T-helper 2 cell treated with Interferon-gamma antibody and Interleukin-4, amounts not matched to agents 5 μg/mL and 100 μg/mL, for 36 hours (primary cell): Measurements from ENCODE around the gene RERE.

Source experiments
- DNase-seq: peaks from one replicate; pipeline ENCODE4 v3.0.0; 2021; ENCODE audit warnings: low spot score
- H3K27ac Mint-ChIP-seq: one replicate; pipeline ENCODE4 v1.8.0; 2021; ENCODE audit warnings: mild to moderate bottlenecking, mixed read lengths
- H3K27me3 Mint-ChIP-seq: one replicate; pipeline ENCODE4 v1.8.0; 2021; ENCODE audit warnings: low read depth, mixed read lengths
- H3K36me3 Mint-ChIP-seq: one replicate; pipeline ENCODE4 v1.8.0; 2021; ENCODE audit warnings: low read depth, mixed read lengths
- H3K4me1 Mint-ChIP-seq: one replicate; pipeline ENCODE4 v1.8.0; 2021; ENCODE audit warnings: low read depth, mixed read lengths
- H3K4me3 Mint-ChIP-seq: one replicate; pipeline ENCODE4 v1.8.0; 2022; ENCODE audit warnings: mild to moderate bottlenecking, moderate library complexity, mixed read lengths
- H3K9me3 Mint-ChIP-seq: one replicate; pipeline ENCODE4 v1.8.0; 2021; ENCODE audit warnings: mixed read lengths

RERE gene

DNA sequence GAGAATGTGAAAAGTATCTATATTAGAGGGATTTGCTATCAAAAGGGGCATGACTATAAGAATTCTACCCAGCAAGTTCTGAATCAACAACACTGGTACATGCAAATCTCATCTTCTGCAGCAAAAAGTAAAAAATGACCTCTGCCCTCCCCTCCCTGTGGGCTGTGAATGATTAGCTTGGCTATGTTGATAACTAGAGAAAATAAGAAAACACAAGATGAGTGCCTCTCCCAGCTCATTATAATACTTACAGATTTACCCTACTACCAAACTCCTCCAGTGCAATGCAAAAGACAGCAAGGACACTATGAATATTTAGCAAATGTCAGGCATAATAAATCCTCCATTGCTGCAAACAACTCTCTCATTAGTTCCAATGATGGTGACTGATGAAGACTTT, 397.1 kb downstream of the RERE start:
- DNase-seq = no peak

GRCh38 chr1:8419861-8420260, 397.6 kb downstream of the RERE start:
- H3K36me3 Mint-ChIP-seq = peaks cover 31% of the 10 kb centered on the region
- no peak overlapping the region for H3K4me3 Mint-ChIP-seq
- H3K27ac Mint-ChIP-seq = no peak overlapping the region
- H3K9me3 Mint-ChIP-seq = no peaks in the 10 kb centered on the region
- peaks cover 27% of the 10 kb centered on the region for H3K4me1 Mint-ChIP-seq
- DNase-seq = no peak
- no peaks in the 10 kb centered on the region for H3K27me3 Mint-ChIP-seq

More for the DNA sequence above, 397.1 kb downstream of the RERE start:
- H3K9me3 Mint-ChIP-seq = no peaks in the 10 kb centered on the region
- H3K4me3 Mint-ChIP-seq = no peak overlapping the region
- no peak overlapping the region for H3K27ac Mint-ChIP-seq
- no peaks in the 10 kb centered on the region for H3K27me3 Mint-ChIP-seq
- H3K36me3 Mint-ChIP-seq = peaks cover 31% of the 10 kb centered on the region
- peaks cover 31% of the 10 kb centered on the region for H3K4me1 Mint-ChIP-seq

DNA sequence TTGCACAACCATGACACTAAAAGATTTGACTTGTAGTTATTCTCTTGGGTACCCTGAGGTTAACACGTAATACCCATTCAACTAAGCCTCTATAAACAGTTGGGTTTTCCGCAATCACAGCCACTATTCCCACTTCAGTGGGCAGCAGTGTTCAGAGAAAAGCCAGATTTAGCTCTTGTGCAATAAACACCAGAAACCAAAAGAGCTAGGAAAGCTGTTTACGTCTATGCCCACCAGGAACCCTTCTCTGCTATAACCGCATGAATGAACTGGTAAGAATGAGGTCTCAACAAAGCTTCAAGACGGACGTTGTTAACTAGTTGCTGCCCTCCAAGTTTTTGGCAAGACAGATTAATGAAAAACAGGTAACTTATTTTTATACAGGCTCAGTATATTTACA, 398.3 kb downstream of the RERE start:
- Mint-ChIP-seq H3K9me3 (no peaks in the 10 kb centered on the region), H3K4me3 (no peak overlapping the region), H3K27me3 (no peaks in the 10 kb centered on the region), H3K27ac (no peak overlapping the region), H3K4me1 (peaks cover 20% of the 10 kb centered on the region), H3K36me3 (peaks cover 26% of the 10 kb centered on the region)
- no peak for DNase-seq

DNA sequence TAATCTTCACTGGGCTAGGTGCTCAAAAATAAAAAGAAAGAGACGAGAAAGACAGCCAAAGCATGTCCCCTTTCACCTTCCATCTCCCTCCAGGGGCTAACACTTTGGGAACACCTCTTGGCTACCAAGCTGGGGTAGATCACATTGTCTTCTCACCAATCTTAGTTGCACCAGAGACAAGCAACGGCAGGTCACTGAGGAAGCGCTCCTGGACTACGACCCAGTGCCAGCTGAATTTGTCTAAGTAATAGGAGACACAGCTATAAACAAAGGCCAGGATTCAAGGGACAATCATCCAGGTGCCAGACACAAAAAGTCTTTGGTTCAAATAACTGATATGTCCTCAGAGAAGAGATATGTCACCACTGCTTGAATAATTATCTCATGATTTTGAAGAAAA, 399.1 kb downstream of the RERE start:
- no peak overlapping the region for H3K4me3 Mint-ChIP-seq
- DNase-seq = no peak

DNA sequence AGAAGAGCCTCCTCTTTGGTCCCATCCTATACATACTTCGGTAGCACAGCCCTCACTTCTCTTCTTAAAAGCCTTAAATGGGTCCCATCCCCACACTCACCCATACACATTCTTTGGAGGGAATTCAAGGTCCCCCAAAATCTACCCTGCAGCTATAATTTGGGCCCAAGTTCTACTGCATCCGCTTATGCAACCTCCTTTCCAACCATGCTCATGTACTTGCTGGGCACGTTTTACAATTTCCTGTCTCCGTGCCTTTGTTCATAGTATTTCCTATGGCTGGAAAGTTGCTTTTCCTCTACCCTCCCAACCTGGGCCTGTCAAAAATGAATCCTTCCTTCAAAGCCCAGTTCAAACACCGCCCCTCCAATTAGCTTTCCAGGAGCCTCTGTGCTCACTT, 399.8 kb downstream of the RERE start:
- DNase-seq = no peak
- no peaks in the 10 kb centered on the region for H3K9me3 Mint-ChIP-seq
- no peaks in the 10 kb centered on the region for H3K27me3 Mint-ChIP-seq
- H3K4me3 Mint-ChIP-seq = no peak overlapping the region
- H3K36me3 Mint-ChIP-seq = peaks cover 28% of the 10 kb centered on the region
- peaks cover 19% of the 10 kb centered on the region for H3K4me1 Mint-ChIP-seq
- no peak overlapping the region for H3K27ac Mint-ChIP-seq

More for the DNA sequence above, 399.1 kb downstream of the RERE start:
- no peaks in the 10 kb centered on the region for H3K9me3 Mint-ChIP-seq
- no peak overlapping the region for H3K27ac Mint-ChIP-seq
- peaks cover 19% of the 10 kb centered on the region for H3K4me1 Mint-ChIP-seq
- peaks cover 26% of the 10 kb centered on the region for H3K36me3 Mint-ChIP-seq
- H3K27me3 Mint-ChIP-seq = no peaks in the 10 kb centered on the region

- H3K27me3 Mint-ChIP-seq = no peaks in the 10 kb centered on the region
- H3K9me3 Mint-ChIP-seq = no peaks in the 10 kb centered on the region
- H3K27ac Mint-ChIP-seq = no peak overlapping the region
- H3K4me1 Mint-ChIP-seq = peaks cover 22% of the 10 kb centered on the region
- no peak for DNase-seq
- H3K36me3 Mint-ChIP-seq = peaks cover 33% of the 10 kb centered on the region
- no peak overlapping the region for H3K4me3 Mint-ChIP-seq
These were observed 400.6 kb downstream of the RERE start for GRCh38 chr1:8416881-8417280.

GRCh38 chr1:8415526-8416278, 401.7 kb downstream of the RERE start:
- Mint-ChIP-seq H3K36me3 (peaks cover 37% of the 10 kb centered on the region), H3K4me1 (peaks cover 25% of the 10 kb centered on the region), H3K9me3 (no peaks in the 10 kb centered on the region), H3K4me3 (no peak overlapping the region), H3K27me3 (no peaks in the 10 kb centered on the region), H3K27ac (no peak overlapping the region)
- DNase-seq = no peak

DNA sequence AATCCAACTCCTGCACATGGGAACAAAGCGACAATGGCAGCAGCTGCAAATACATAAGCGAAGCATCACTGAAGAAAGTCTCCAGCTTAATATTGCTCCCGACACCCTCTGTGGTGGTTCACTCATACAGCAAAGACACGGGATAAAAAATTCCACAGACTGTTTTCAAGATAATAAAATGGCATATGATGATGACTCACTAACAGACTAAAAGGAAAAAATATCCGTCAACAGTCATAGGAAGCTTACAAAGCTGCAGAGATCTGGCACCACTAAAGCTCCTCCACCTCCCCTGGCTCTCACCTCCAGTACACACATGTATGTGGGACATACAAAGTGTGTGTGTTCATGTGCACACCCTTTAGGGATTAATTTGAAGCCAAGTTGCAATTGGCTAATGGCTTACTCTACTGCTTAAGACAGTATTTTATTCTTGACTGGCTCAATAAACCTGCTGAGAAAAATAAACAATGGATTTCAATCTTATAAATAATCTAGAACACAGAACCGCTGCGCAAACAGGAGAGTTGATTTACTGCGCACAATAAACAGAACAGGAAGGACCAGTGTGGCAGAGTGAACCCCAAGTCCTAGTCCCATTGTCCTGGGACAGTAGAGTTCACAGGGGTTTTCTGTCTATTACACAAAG, 405.1 kb downstream of the RERE start:
- peaks cover 40% of the 10 kb centered on the region for H3K4me1 Mint-ChIP-seq
- DNase-seq = no peak
- no peak overlapping the region for H3K27ac Mint-ChIP-seq
- no peak overlapping the region for H3K4me3 Mint-ChIP-seq
- no peaks in the 10 kb centered on the region for H3K9me3 Mint-ChIP-seq
- no peaks in the 10 kb centered on the region for H3K27me3 Mint-ChIP-seq
- H3K36me3 Mint-ChIP-seq = peaks cover 41% of the 10 kb centered on the region

DNA sequence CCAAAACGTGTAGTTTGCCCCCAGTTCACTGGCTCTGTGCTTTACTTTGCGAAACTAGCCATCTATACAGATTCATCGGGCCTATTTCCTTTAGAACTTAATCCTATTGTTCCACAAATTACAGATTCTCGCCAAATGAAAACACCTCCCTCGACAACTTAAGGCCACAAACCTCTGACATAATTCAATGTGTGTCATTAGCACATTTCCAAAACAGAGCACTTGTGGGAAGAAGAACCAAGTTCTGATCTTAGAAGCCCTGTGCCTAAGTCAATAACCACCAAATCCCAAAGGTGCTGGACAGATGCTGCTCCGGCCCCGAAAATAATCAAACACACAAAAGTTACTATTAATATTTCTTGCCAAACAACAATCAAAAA, 405.6 kb downstream of the RERE start:
- Mint-ChIP-seq H3K9me3 (no peaks in the 10 kb centered on the region), H3K4me3 (no peak overlapping the region), H3K4me1 (peaks cover 42% of the 10 kb centered on the region), H3K27me3 (no peaks in the 10 kb centered on the region), H3K36me3 (peaks cover 41% of the 10 kb centered on the region), H3K27ac (no peak overlapping the region)
- DNase-seq = no peak

GRCh38 chr1:8410791-8411190, 406.6 kb downstream of the RERE start:
- Mint-ChIP-seq H3K4me3 (no peak overlapping the region), H3K36me3 (peaks cover 40% of the 10 kb centered on the region), H3K27me3 (no peaks in the 10 kb centered on the region), H3K9me3 (no peaks in the 10 kb centered on the region), H3K4me1 (peaks cover 44% of the 10 kb centered on the region), H3K27ac (no peak overlapping the region)
- no peak for DNase-seq

GRCh38 chr1:8409606-8410005, 407.8 kb downstream of the RERE start:
- Mint-ChIP-seq H3K9me3 (no peaks in the 10 kb centered on the region), H3K36me3 (peaks cover 41% of the 10 kb centered on the region), H3K4me1 (peaks cover 47% of the 10 kb centered on the region), H3K27me3 (no peaks in the 10 kb centered on the region), H3K4me3 (no peak overlapping the region), H3K27ac (peak overlapping the region; percentile 45)
- DNase-seq = no peak

- H3K36me3 Mint-ChIP-seq = peaks cover 43% of the 10 kb centered on the region
These were observed 408.3 kb downstream of the RERE start for GRCh38 chr1:8409106-8409505.

GRCh38 chr1:8408151-8408839, 409.1 kb downstream of the RERE start:
- H3K27ac Mint-ChIP-seq = peak overlapping the region; percentile 39
- no peak overlapping the region for H3K4me3 Mint-ChIP-seq
- DNase-seq = no peak
- peaks cover 50% of the 10 kb centered on the region for H3K4me1 Mint-ChIP-seq
- H3K27me3 Mint-ChIP-seq = no peaks in the 10 kb centered on the region
- peaks cover 43% of the 10 kb centered on the region for H3K36me3 Mint-ChIP-seq
- no peaks in the 10 kb centered on the region for H3K9me3 Mint-ChIP-seq

More at GRCh38 chr1:8409106-8409505, 408.3 kb downstream of the RERE start:
- H3K9me3 Mint-ChIP-seq = no peaks in the 10 kb centered on the region
- peaks cover 50% of the 10 kb centered on the region for H3K4me1 Mint-ChIP-seq
- H3K27me3 Mint-ChIP-seq = no peaks in the 10 kb centered on the region
- H3K27ac Mint-ChIP-seq = peak overlapping the region; percentile 66
- DNase-seq = no peak
- H3K4me3 Mint-ChIP-seq = no peak overlapping the region

GRCh38 chr1:8407652-8408051, 409.8 kb downstream of the RERE start:
- Mint-ChIP-seq H3K36me3 (peaks cover 41% of the 10 kb centered on the region), H3K9me3 (no peaks in the 10 kb centered on the region), H3K4me1 (peaks cover 50% of the 10 kb centered on the region), H3K27me3 (no peaks in the 10 kb centered on the region), H3K27ac (peak overlapping the region; percentile 47), H3K4me3 (no peak overlapping the region)
- DNase-seq = no peak
